Motor neuron (in vitro differentiated cells): Measurements from ENCODE around the gene LRP2. TPM values are rescaled to one million over a fixed set of nuclear protein-coding genes. Genes with fewer than 3 reads are reported as not detected.

Source experiments
- total RNA-seq, 8 experiments: library from RNA; unstranded; fragments of 300-600 nt; gene quantifications; 2 replicates each; pipeline versions ENCODE4 v1.2.3 to v1.2.4, GENCODE V29; 2022

Gene LRP2
- total RNA-seq, 8 experiments from 2014 or later: 0.03 to 29.2 (median 6.5) TPM; not detected in 1

Other genes with a start within 250 kb of the LRP2 start
- 10 to 100 TPM in 1 of 8 experiments, 1 to 10 TPM in 7; 4.4 to 15.5 (median 6.4) TPM for gene BBS5, start 117.0 kb upstream of the LRP2 start, total RNA-seq
- gene KLHL41, start 147.2 kb upstream of the LRP2 start, total RNA-seq: 1 to 10 TPM in 2 of 8 experiments, under 1 TPM in 6; 0.31 to 3.0 (median 0.61) TPM
- 10 to 100 TPM; 20.0 to 80.9 (median 26.5) TPM for gene FASTKD1, start 211.3 kb upstream of the LRP2 start, total RNA-seq
- 10 to 100 TPM; 42.9 to 59.6 (median 52.2) TPM for gene PPIG, start 221.8 kb upstream of the LRP2 start, total RNA-seq